SK-N-MC (cell line): ENCODE results near the gene SRGAP3.

ENCODE experiments used
- DNase-seq: peaks from one replicate; pipeline ENCODE4 v3.0.0-alpha.2; 2011; ENCODE audit warnings: low read depth, low spot score
- H3K27ac ChIP-seq: fragments of 200-600 bp; sonication (generic); 2 replicates; pipeline ENCODE4 v1.5.1; 2016; ENCODE audit warnings: mixed run types
- H3K36me3 ChIP-seq: fragments of 200-600 bp; sonication (generic); 2 replicates; pipeline ENCODE4 v1.6.1; 2017; ENCODE audit warnings: antibody characterized with exemption, low read length, mixed read lengths; ENCODE audit not compliant: insufficient read depth
- H3K4me3 ChIP-seq: fragments of 200-600 bp; sonication (generic); 2 replicates; pipeline ENCODE4 v1.5.1; 2016
- H3K9ac ChIP-seq: fragments of 200-600 bp; sonication (generic); 2 replicates; pipeline ENCODE4 v1.8.0; 2017; ENCODE audit warnings: mixed run types, mixed read lengths; ENCODE audit not compliant: insufficient read length
- H3K9me3 ChIP-seq: fragments of 200-600 bp; sonication (generic); 2 replicates; pipeline ENCODE4 v1.6.1; 2017; ENCODE audit warnings: low read depth, mild to moderate bottlenecking, antibody characterized with exemption, low read length, moderate library complexity, mixed read lengths
- EZH2 ChIP-seq: fragments of 200-600 bp; sonication (generic); IDR thresholded peaks from one replicate; pipeline ENCODE4 v1.6.1; 2017; ENCODE audit warnings: antibody characterized with exemption
- FOXP2 ChIP-seq: optimal IDR thresholded peaks from 2 replicates; pipeline ENCODE3; 2011; ENCODE audit warnings: mild to moderate bottlenecking, moderate library complexity; ENCODE audit not compliant: insufficient read depth; ENCODE audit errors: extremely low read length, control extremely low read depth
- POLR2AphosphoS5 ChIP-seq: IDR thresholded peaks from 2 replicates; pipeline ENCODE4 v1.6.1; 2012; ENCODE audit warnings: mild to moderate bottlenecking, low read depth, low read length, borderline replicate concordance

The SRGAP3 gene

GRCh38 chr3:9266716-9267115 lies 17.3 kb upstream of the SRGAP3 start:
- H3K9ac ChIP-seq = no peak overlapping the region
- DNase-seq = no peak
- H3K27ac ChIP-seq = no peak overlapping the region
- no peaks in the 10 kb centered on the region for H3K36me3 ChIP-seq
- no peak overlapping the region for H3K4me3 ChIP-seq
- TF ChIP-seq FOXP2 = no peak
- no peak for TF ChIP-seq POLR2AphosphoS5
- TF ChIP-seq EZH2 = no peak
- no peaks in the 10 kb centered on the region for H3K9me3 ChIP-seq

GRCh38 chr3:9260305-9260704 lies 10.9 kb upstream of the SRGAP3 start:
- TF ChIP-seq EZH2 (no peak), POLR2AphosphoS5 (no peak), FOXP2 (no peak)
- Histone ChIP-seq H3K36me3 (no peaks in the 10 kb centered on the region), H3K27ac (no peak overlapping the region), H3K9ac (no peak overlapping the region), H3K4me3 (no peak overlapping the region), H3K9me3 (no peaks in the 10 kb centered on the region)
- no peak for DNase-seq

- H3K36me3 ChIP-seq = no peaks in the 10 kb centered on the region
- no peak overlapping the region for H3K4me3 ChIP-seq
- no peak for DNase-seq
- TF ChIP-seq POLR2AphosphoS5 (no peak), FOXP2 (no peak)
- H3K27ac ChIP-seq = no peak overlapping the region
- H3K9ac ChIP-seq = no peak overlapping the region
- no peaks in the 10 kb centered on the region for H3K9me3 ChIP-seq
Observed at GRCh38 chr3:9257092-9257491, 7.6 kb upstream of the SRGAP3 start.

GRCh38 chr3:9255976-9256375 lies 6.5 kb upstream of the SRGAP3 start:
- TF ChIP-seq FOXP2 = no peak
- TF ChIP-seq POLR2AphosphoS5 = no peak
- TF ChIP-seq EZH2 = no peak
- Histone ChIP-seq H3K9ac (no peak overlapping the region), H3K9me3 (no peaks in the 10 kb centered on the region), H3K4me3 (no peak overlapping the region), H3K36me3 (no peaks in the 10 kb centered on the region), H3K27ac (no peak overlapping the region)
- no peak for DNase-seq

- DNase-seq = no peak
- H3K4me3 ChIP-seq = no peak overlapping the region
- no peak for TF ChIP-seq POLR2AphosphoS5
- TF ChIP-seq FOXP2 = no peak
- no peak for TF ChIP-seq EZH2
Observed at GRCh38 chr3:9254764-9255163, 5.3 kb upstream of the SRGAP3 start.

DNA sequence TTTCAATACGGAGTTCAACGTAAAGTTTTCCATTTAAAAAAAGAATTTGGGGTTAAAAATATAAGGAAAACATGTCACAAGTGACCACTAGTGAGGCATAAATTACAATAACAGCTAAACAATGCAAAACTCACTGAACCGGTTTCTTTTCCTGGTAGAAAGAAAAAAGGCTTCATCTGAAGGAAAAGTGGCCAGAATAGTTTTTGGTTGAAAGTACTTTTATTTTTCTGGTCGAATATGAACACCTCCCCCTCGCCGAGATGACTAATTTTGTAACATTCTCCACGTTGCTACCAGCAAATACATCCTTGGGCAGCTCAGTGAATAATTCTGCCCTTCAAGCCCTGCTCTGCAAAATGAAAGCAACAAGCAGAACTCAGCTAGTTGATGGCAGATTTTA lies 3.9 kb upstream of the SRGAP3 start:
- Histone ChIP-seq H3K36me3 (no peaks in the 10 kb centered on the region), H3K9ac (no peak overlapping the region), H3K27ac (no peak overlapping the region), H3K4me3 (no peak overlapping the region), H3K9me3 (no peaks in the 10 kb centered on the region)
- TF ChIP-seq EZH2 = no peak
- DNase-seq = no peak

More at GRCh38 chr3:9254764-9255163, 5.3 kb upstream of the SRGAP3 start:
- H3K9me3 ChIP-seq = no peaks in the 10 kb centered on the region
- H3K36me3 ChIP-seq = no peaks in the 10 kb centered on the region
- no peak overlapping the region for H3K27ac ChIP-seq
- H3K9ac ChIP-seq = no peak overlapping the region

DNA sequence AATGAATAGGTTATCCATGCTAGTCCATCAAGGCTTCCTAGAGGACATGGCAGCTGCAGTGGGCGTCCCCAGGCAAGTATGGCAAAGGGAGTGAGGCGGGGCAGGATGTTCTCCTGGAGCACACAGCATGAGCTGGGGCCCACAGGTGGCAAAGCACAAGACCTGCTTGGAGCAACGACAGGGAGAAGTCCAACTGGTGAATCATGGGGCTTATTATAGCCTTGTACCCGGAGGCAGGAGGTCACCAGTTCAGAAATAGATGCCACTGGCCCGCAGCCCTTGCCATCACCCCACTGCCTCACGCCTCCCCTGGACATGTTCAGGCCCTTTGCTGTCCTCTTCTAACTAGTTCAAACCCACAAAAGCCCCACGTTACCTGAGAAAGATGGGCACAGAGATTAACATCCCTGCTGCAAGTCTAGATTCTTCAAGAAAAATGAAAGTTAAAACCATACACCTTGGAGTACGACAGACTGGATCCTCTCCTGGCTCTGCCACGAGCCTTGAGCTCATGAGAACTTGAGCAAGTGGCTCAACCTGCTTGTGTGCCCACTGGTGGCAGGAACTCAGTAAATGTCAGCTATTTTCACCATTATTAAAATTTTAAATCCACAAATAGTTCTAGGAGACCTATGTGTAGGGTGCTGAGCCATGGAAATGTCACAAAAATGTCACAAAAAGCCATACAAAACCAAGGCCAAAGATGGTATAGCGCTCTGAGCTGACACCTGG lies 1.8 kb upstream of the SRGAP3 start:
- no peak for TF ChIP-seq FOXP2
- no peak for TF ChIP-seq EZH2
- TF ChIP-seq POLR2AphosphoS5 = no peak
- DNase-seq = no peak

GRCh38 chr3:9250236-9250635 lies 790 bp upstream of the SRGAP3 start:
- TF ChIP-seq EZH2 = no peak
- no peaks in the 10 kb centered on the region for H3K9me3 ChIP-seq
- no peak overlapping the region for H3K27ac ChIP-seq
- H3K9ac ChIP-seq = no peak overlapping the region
- no peak overlapping the region for H3K4me3 ChIP-seq
- H3K36me3 ChIP-seq = no peaks in the 10 kb centered on the region
- DNase-seq = no peak

More for the DNA sequence above, 1.8 kb upstream of the SRGAP3 start:
- Histone ChIP-seq H3K27ac (no peak overlapping the region), H3K4me3 (no peak overlapping the region), H3K9ac (no peak overlapping the region), H3K36me3 (no peaks in the 10 kb centered on the region), H3K9me3 (no peaks in the 10 kb centered on the region)

DNA sequence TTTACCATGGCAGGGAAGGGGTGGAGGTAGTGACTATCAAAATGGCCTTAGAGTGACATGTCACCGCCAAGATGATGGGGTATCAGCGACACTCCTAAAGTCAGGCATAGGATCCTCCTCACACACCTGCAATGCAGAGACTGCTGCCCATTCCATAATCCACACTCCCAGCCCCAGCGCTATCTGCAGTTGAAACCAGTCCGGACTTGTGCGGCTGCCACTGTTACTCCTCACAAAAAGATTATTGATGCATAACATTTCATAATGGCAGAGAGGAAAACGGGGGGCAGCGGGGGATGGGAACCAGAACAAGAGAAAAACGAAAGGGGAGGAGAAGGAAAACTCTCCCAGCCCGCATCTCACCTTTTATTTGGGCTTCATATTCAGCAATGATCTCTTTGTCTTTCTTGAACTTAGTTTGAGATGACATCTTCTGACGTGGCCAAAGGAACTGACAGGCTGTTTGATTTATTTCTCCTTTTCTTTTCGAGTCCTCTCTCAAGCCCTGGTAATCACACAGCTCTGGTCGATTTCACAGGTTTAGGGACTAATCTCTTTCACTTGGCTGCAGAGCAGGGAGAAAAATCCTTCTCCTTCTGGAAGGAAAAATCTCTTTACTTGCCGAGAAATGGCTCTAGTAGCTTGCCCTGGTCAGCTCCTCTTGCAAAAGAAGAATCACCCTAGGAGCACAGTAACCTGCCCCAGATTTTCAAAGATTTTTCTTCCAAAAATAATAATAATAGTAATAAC lies 749 bp downstream of the SRGAP3 start:
- Histone ChIP-seq H3K9ac (no peak overlapping the region), H3K36me3 (no peaks in the 10 kb centered on the region), H3K9me3 (no peaks in the 10 kb centered on the region), H3K27ac (no peak overlapping the region), H3K4me3 (peak overlapping the region; percentile 77)
- DNase-seq = no peak
- no peak for TF ChIP-seq EZH2
